Bronchial epithelial cell (primary cell): ENCODE results near the gene NEU1. TPM values are rescaled to one million over a fixed set of nuclear protein-coding genes. Genes with fewer than 3 reads are reported as not detected.
"Not testable (repeated sequence)": the region's sequence is repeated elsewhere in the genome, so short reads cannot be mapped to it uniquely, and the experiment has no call there.

ENCODE experiments used
- DNase-seq: peaks from one replicate; pipeline ENCODE4 v3.0.0-alpha.2; 2010; ENCODE audit warnings: low read depth
- FAIRE-seq: peaks from 2 replicates; lab custom pipeline; 2011; peaks lifted over from hg19 to GRCh38; lab: Jason Lieb, UNC
- H3K27me3 ChIP-seq: 2 replicates; pipeline ENCODE4 v1.5.1; 2011; ENCODE audit warnings: low read length; ENCODE audit not compliant: control insufficient read depth, insufficient read depth
- H3K36me3 ChIP-seq: 2 replicates; pipeline ENCODE4 v1.5.1; 2011; ENCODE audit warnings: low read length; ENCODE audit not compliant: control insufficient read depth, insufficient read depth
- H3K4me3 ChIP-seq: 2 replicates; pipeline ENCODE4 v1.5.1; 2011; ENCODE audit warnings: mild to moderate bottlenecking, low read depth, low read length, control low read depth
- total RNA-seq: library from RNA; depleted of rRNA; stranded (reverse); fragments of >200 nt; gene quantifications from 2 replicates; pipeline ENCODE4 v1.2.1, GENCODE V29; 2014
- TF ChIP-seq, protein P1 (sequence below): IDR thresholded peaks from 2 replicates; pipeline ENCODE4 v1.5.1; 2011; ENCODE audit warnings: mild to moderate bottlenecking, moderate library complexity, low read length, control low read depth, inconsistent platforms; ENCODE audit not compliant: insufficient read depth, severe bottlenecking

NEU1 gene
- total RNA-seq, 1 donor from 2014 or later = 70.3 TPM

GRCh38 chr6:31844507-31844906 lies 18.1 kb downstream of the NEU1 start:
- TF ChIP-seq, protein P1, sequence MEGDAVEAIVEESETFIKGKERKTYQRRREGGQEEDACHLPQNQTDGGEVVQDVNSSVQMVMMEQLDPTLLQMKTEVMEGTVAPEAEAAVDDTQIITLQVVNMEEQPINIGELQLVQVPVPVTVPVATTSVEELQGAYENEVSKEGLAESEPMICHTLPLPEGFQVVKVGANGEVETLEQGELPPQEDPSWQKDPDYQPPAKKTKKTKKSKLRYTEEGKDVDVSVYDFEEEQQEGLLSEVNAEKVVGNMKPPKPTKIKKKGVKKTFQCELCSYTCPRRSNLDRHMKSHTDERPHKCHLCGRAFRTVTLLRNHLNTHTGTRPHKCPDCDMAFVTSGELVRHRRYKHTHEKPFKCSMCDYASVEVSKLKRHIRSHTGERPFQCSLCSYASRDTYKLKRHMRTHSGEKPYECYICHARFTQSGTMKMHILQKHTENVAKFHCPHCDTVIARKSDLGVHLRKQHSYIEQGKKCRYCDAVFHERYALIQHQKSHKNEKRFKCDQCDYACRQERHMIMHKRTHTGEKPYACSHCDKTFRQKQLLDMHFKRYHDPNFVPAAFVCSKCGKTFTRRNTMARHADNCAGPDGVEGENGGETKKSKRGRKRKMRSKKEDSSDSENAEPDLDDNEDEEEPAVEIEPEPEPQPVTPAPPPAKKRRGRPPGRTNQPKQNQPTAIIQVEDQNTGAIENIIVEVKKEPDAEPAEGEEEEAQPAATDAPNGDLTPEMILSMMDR = no peak
- FAIRE-seq = no peak
- Histone ChIP-seq H3K4me3 (no peak overlapping the region), H3K27me3 (no peaks in the 10 kb centered on the region), H3K36me3 (peaks cover 2% of the 10 kb centered on the region)
- no peak for DNase-seq

DNA sequence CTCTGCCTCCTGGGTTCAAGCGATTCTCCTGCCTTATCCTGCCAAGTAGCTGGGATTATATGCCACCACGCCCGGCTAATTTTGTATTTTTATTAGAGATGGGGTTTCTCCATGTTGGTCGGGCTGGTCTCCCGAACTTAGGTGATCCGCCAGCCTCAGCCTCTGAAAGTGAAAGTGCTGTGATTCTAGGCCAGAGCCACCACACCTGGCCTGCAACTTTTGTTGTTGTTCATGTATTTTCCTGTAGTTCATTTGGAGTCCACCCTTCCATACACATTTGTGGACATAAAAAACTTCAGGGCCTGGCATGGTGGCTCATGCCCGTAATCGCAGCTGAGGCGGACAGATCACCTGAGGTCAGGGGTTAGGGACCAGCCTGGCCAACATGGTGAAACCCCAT lies 20.6 kb downstream of the NEU1 start:
- peaks cover 14% of the 10 kb centered on the region for H3K36me3 ChIP-seq
- FAIRE-seq = no peak
- no peak for DNase-seq
- H3K4me3 ChIP-seq = no peak overlapping the region
- TF ChIP-seq, protein P1 = no peak
- H3K27me3 ChIP-seq = no peaks in the 10 kb centered on the region

GRCh38 chr6:31839779-31840126 lies 22.9 kb downstream of the NEU1 start:
- H3K36me3 ChIP-seq = peaks cover 17% of the 10 kb centered on the region
- not testable (repeated sequence) for FAIRE-seq, H3K27me3 ChIP-seq, DNase-seq, H3K4me3 ChIP-seq

DNA sequence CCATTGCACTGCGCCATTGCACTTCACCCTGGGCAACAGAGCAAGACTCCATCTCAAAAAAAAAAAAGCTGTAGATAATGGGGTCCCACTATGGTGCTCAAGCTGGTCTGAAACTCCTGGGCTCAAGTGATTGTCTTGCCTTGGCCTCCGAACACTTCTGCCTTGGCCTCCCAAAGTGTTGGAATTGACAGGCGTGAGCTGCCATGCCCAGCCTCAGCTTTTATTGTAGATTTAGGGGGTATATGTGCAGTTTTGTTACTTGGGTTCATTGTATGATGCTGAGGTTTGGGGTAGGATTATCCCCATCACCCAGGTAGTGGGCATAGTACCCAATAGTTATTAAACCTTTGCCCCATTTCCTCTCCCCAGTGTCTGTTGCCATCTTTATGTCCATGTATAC lies 23.7 kb downstream of the NEU1 start:
- H3K36me3 ChIP-seq = peaks cover 17% of the 10 kb centered on the region

DNA sequence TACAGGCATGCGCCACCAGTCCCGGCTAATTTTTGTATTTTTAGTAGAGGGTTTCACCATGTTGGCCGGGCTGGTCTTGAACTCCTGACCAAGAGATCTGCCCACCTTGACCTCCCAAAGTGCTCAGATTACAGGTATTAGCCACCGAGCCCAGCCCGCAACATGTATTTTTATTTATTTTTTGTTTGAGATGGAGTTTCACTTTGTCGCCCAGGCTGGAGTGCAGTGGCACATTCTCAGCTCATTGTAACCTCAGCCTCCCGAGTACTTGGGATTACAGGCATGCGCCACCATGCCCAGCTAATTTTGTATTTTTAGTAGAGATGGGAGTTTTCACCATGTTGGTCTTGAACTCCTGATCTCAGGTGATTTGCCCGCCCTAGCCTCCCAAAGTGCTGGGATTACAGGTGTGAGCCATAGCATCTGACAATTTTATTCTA lies 24.5 kb downstream of the NEU1 start:
- not testable (repeated sequence) for H3K27me3 ChIP-seq, FAIRE-seq, H3K4me3 ChIP-seq, DNase-seq
- peaks cover 17% of the 10 kb centered on the region for H3K36me3 ChIP-seq

More for the DNA sequence above, 23.7 kb downstream of the NEU1 start:
- Histone ChIP-seq H3K4me3 (no peak overlapping the region), H3K27me3 (no peaks in the 10 kb centered on the region)
- TF ChIP-seq, protein P1 = no peak
- DNase-seq (no peak), FAIRE-seq (no peak)

DNA sequence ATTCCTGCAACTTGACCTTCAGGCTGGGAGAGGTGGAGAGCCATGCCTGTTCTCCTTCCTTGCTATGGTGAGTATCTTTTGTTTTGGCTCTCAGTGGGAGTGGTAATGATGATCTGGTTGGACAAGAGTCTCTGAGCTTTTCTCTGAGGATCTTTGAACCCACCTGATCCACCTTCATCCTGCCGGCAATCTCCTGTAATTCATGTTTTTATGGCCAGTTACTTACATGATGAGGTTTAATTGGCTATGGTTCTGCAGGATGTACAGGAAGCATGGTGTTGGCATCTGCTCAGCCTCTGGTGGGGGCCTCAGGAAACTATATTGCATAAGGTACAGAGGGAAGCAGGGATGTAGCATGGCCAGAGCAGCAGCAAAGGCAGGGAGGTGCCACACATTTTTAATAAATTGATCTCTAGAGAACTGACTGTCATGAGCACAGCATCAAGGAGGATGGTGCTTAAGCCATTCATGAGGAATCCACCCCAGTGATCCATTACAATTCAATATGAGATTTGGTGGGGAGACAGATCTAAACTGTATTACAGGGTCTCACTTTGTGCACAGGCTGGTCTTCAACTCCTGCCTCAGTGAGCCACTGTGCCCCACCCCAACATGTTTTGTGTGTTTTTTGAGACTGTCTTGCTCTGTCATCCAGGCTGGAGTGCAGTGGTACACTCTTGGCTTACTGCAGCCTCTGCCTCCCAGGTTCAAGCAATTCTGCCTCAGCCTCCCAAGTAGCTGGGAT lies 25.1 kb downstream of the NEU1 start:
- H3K36me3 ChIP-seq = peaks cover 17% of the 10 kb centered on the region
- no peaks in the 10 kb centered on the region for H3K27me3 ChIP-seq
- no peak overlapping the region for H3K4me3 ChIP-seq
- FAIRE-seq = no peak
- TF ChIP-seq, protein P1 = no peak
- no peak for DNase-seq
